Thyroid gland (tissue), 4 donors: ENCODE results near the gene NFKBIA. TPM values are rescaled to one million over a fixed set of nuclear protein-coding genes. Genes with fewer than 3 reads are reported as not detected.
"Not testable (repeated sequence)": the region's sequence is repeated elsewhere in the genome, so short reads cannot be mapped to it uniquely, and the experiment has no call there.

Source experiments
- DNase-seq, 2 donors: peaks; one replicate each; pipeline ENCODE4 v3.0.0-alpha.2; 2019
- H3K27ac ChIP-seq, 3 donors: fragments of 200-600 bp; sonication (generic); 1 replicate in 2 of 3; 2 replicates in 1 of 3; pipeline ENCODE4 v1.5.1; 2016 to 2019; ENCODE audit warnings: mild to moderate bottlenecking in 1 of 3, moderate library complexity in 1 of 3
- H3K27me3 ChIP-seq: fragments of 200-600 bp; sonication (generic); one replicate; pipeline ENCODE4 v1.5.1; 2019
- H3K36me3 ChIP-seq, 2 donors: fragments of 200-600 bp; sonication (generic); one replicate each; pipeline ENCODE4 v1.5.1; 2016 to 2019
- H3K4me1 ChIP-seq, 2 donors: fragments of 200-600 bp; sonication (generic); one replicate each; pipeline ENCODE4 v1.5.1; 2017 to 2019
- H3K4me3 ChIP-seq, 3 donors: fragments of 200-600 bp; sonication (generic); replicated peaks in 1 of 3; 1 replicate in 2 of 3; 2 replicates in 1 of 3; pipeline ENCODE4 v1.5.1; 2016; ENCODE audit warnings: mild to moderate bottlenecking in 1 of 3
- H3K9me3 ChIP-seq: fragments of 200-600 bp; sonication (generic); one replicate; pipeline ENCODE4 v1.5.1; 2017
- CTCF ChIP-seq, 6 experiments: fragments of 200-600 bp in 3 of 6; fragments of 450-650 bp in 3 of 6; sonication (generic) in 3 of 6; IDR thresholded peaks; one replicate each; pipeline ENCODE4 v1.5.1; 2016 to 2019; ENCODE audit warnings: antibody characterized with exemption in 6 of 6, mild to moderate bottlenecking in 2 of 6, inconsistent platforms in 1 of 6, moderate library complexity in 1 of 6
- POLR2A ChIP-seq, 2 donors: fragments of 450-650 bp; IDR thresholded peaks; one replicate each; pipeline ENCODE4 v1.6.1; 2017; ENCODE audit warnings: antibody characterized with exemption in 2 of 2, mild to moderate bottlenecking in 2 of 2, moderate library complexity in 1 of 2
- WGBS, 2 donors: methylation state at CpG; one replicate each; pipeline ENCODE4 v1.1.5; 2017; 5-methylcytosine and 5-hydroxymethylcytosine counted together
- intact Hi-C: fragments of 100-400 bp; cut with DNase I; formaldehyde crosslinking; loops from one replicate; pipeline ENCODE4 v1.15.1; 2023
- total RNA-seq, 4 donors: library from RNA; depleted of rRNA; stranded (reverse); fragments of >200 nt; gene quantifications; one replicate each; pipeline ENCODE4 v1.2.3, GENCODE V29; 2016

Gene NFKBIA
- total RNA-seq, 4 donors from 2014 or later: 200 to 434 (median 356) TPM

DNA sequence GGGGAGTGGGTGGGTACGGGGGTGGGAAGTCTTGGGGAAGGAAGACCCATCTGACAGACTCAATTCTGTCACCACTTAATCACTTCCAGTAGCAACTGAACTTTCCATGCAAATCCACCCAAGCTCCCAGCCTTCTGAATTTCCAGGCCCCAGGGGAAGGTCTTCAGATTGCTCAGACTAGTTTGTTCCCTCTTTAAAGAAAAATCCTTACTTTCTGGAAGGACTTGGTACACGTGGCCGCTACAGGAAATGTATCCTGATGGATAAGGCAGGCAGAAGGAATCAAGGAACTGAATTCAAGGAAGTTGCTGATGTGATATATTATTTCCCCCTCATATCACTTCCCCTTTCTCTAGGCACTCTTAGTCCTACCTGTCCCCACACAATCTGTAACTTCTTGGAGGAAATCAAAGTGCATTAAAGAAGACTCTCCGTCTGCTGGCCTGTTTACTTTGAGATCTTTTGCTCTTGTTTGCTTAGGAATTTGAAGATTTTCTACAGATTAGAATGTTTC lies 6.4 kb downstream of the NFKBIA start:
- 34 to 43% methylated on average over 4 of the region's 4 CpGs for WGBS, 2 donors
- intact Hi-C loops: no loop called here
- no peak for DNase-seq
- Histone ChIP-seq H3K4me3 (no peak overlapping the region), H3K36me3 (peaks cover 31 to 33% of the 10 kb centered on the region in 2 donors), H3K27me3 (no peaks in the 10 kb centered on the region), H3K9me3 (no peaks in the 10 kb centered on the region), H3K27ac (peak overlapping the region; percentile 61 to 100 (median 62)), H3K4me1 (peaks cover 45 to 58% of the 10 kb centered on the region in 2 donors)
- TF ChIP-seq CTCF (IDR thresholded peaks at IDR 0.05) (no peak), POLR2A (IDR thresholded peaks at IDR 0.05) (no peak)

DNA sequence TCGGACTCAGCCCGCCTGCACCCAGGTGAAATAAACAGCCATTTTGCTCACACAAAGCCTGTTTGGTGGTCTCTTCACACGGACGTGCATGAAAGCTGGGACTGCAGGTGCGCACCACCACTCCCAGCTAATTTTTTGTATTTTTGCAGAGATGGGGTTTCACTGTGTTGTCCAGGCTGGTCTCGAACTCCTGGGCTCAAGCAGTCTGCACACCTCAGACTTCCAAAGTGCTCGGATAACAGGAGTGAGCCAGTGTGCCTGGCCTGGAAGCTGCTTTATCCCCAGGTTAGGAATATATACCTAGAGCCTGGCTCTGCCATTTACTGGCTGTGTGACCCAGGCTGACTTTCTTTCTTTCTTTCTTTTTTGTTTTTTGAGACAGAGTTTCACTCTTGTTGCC lies 7.9 kb downstream of the NFKBIA start:
- WGBS, 2 donors: 95 to 96% methylated on average over 7 of the region's 7 CpGs
- H3K27ac ChIP-seq, DNase-seq, intact Hi-C loops, H3K9me3 ChIP-seq, H3K4me3 ChIP-seq, H3K27me3 ChIP-seq: not testable (repeated sequence)
- H3K36me3 ChIP-seq: peaks cover 16 to 18% of the 10 kb centered on the region in 2 donors
- peaks cover 30 to 44% of the 10 kb centered on the region in 2 donors for H3K4me1 ChIP-seq

GRCh38 chr14:35395283-35395682 lies 9.3 kb downstream of the NFKBIA start:
- H3K9me3 ChIP-seq: no peaks in the 10 kb centered on the region
- intact Hi-C loops: no loop called here
- no peaks in the 10 kb centered on the region for H3K27me3 ChIP-seq
- H3K27ac ChIP-seq: no peak overlapping the region
- TF ChIP-seq CTCF (IDR thresholded peaks at IDR 0.05) (no peak), POLR2A (IDR thresholded peaks at IDR 0.05) (no peak)
- WGBS, 2 donors: 94% methylated on average over 13 of the region's 13 CpGs
- H3K4me1 ChIP-seq: peaks cover 16 to 35% of the 10 kb centered on the region in 2 donors
- DNase-seq: no peak
- no peak overlapping the region for H3K4me3 ChIP-seq
- H3K36me3 ChIP-seq: peaks cover 3 to 5% of the 10 kb centered on the region in 2 donors

DNA sequence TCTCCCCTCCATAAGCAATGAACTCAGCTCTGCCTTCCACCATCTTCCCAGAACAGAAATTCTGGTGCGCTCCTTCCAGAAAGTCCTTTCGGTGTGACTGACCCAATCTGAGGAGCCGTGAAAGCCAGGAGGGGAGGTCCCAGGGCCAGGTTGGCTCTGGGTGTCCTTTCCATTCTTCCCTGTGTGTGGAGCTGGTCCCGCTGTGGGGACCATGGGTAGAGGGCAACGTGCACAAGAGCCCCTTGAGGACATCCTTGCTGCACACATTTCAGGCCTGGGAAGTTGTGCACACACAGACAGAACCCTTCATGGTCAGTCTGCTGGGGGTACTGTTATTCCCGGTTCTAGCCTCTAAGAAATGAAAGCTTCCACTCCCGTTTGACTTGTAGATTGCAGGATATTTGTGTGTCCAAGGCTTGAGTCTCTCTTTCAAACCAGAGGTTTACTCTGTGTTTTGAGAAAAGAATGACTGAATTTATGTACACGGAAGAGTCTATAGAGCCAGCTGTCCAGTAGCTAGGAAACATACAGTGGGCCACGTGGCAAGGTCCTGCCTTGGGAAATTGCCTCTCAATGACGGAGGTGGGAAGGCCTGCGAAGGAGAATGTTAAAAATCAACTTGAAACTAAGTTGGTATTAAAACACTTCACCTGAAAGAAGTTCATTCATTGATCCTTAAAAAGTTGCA lies 10.1 kb downstream of the NFKBIA start:
- intact Hi-C loops: no loop called here
- 89 to 94% methylated on average over 7 to 11 of the region's 11 CpGs for WGBS, 2 donors
- H3K9me3 ChIP-seq: no peaks in the 10 kb centered on the region
- no peaks in the 10 kb centered on the region for H3K36me3 ChIP-seq
- no peaks in the 10 kb centered on the region for H3K27me3 ChIP-seq
- no peak overlapping the region for H3K27ac ChIP-seq
- no peak for DNase-seq
- H3K4me1 ChIP-seq: peaks cover 10 to 27% of the 10 kb centered on the region in 2 donors
- H3K4me3 ChIP-seq: no peak overlapping the region
- TF ChIP-seq POLR2A (IDR thresholded peaks at IDR 0.05) (no peak), CTCF (IDR thresholded peaks at IDR 0.05) (no peak)

DNA sequence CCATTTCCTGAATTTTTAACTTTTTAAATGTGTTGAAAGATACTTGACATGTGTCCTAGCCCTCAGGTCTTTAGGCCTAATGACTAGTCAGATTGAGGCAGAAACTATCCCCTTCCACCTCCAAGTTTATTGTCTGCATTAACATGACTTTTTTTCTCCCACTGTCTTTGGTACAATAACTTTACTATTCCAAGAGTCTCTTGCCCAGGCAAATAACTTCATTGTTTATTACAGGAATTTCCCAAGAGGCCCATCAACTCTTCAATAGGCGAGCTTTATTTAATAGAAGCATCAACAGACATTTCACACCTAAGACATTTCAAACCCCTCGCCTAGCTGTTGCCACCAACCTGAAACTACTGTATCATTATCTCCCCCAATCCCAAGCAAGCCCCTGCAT lies 10.7 kb downstream of the NFKBIA start:
- no peak for TF ChIP-seq POLR2A (IDR thresholded peaks at IDR 0.05)
- no peak for TF ChIP-seq CTCF (IDR thresholded peaks at IDR 0.05)

More for the DNA sequence above, 10.7 kb downstream of the NFKBIA start:
- Histone ChIP-seq H3K4me3 (no peak overlapping the region), H3K27ac (no peak overlapping the region), H3K27me3 (no peaks in the 10 kb centered on the region), H3K36me3 (no peaks in the 10 kb centered on the region), H3K9me3 (no peaks in the 10 kb centered on the region), H3K4me1 (peaks cover 6 to 21% of the 10 kb centered on the region in 2 donors)
- DNase-seq: no peak
- intact Hi-C loops: no loop called here
- WGBS, 2 donors: 80 to 90% methylated on average over 2 of the region's 2 CpGs
